Activated T-helper 9 cell treated with anti-CD3 and anti-CD28 coated beads, Interleukin-2, amount 50 U/mL, for 16 hours (primary cell): ENCODE measurements around the gene LFNG.

ENCODE experiments used
- DNase-seq: peaks from one replicate; pipeline ENCODE4 v3.0.0-alpha.2; 2020; ENCODE audit warnings: low read depth

LFNG gene

GRCh38 chr7:2572101-2572842 is 52.7 kb downstream of the LFNG start:
- no peak for DNase-seq

GRCh38 chr7:2573761-2574160 is 54.2 kb downstream of the LFNG start:
- DNase-seq: no peak

GRCh38 chr7:2575046-2575732 is 55.6 kb downstream of the LFNG start:
- DNase-seq: no peak

- DNase-seq: no peak
These were observed 56.3 kb downstream of the LFNG start for GRCh38 chr7:2575733-2576340.

- no peak for DNase-seq
These were observed 57.3 kb downstream of the LFNG start for GRCh38 chr7:2576742-2577491.
